IPS-NIHi7 (cell line): ENCODE results near the gene MARK4.
"Not testable (repeated sequence)": the region's sequence is repeated elsewhere in the genome, so short reads cannot be mapped to it uniquely, and the experiment has no call there.

Experiments used
- DNase-seq: peaks from one replicate; pipeline ENCODE4 v3.0.0; 2012; ENCODE audit warnings: mixed read lengths; ENCODE audit errors: extremely low spot score

The MARK4 gene

GRCh38 chr19:45250832-45251451 is at the start of gene MARK4:
Gene MARK4 (plus strand): TSS chr19:45251271. CDS start chr19:45251589, 318 bp downstream.
- DNase-seq, result peak; percentile 94

- DNase-seq, result no peak
These were observed 48.4 kb upstream of the MARK4 start for GRCh38 chr19:45202637-45203036.

GRCh38 chr19:45205810-45206209 is 45.3 kb upstream of the MARK4 start:
- DNase-seq, result no peak

GRCh38 chr19:45206328-45206727 is 44.7 kb upstream of the MARK4 start:
- DNase-seq, result no peak

- DNase-seq, result no peak
These were observed 39.2 kb upstream of the MARK4 start for GRCh38 chr19:45211751-45212381.

- DNase-seq, result no peak
These were observed 38.0 kb upstream of the MARK4 start for GRCh38 chr19:45213031-45213430.

GRCh38 chr19:45215391-45216191 is 35.5 kb upstream of the MARK4 start:
- DNase-seq, result peak; percentile 40

- DNase-seq, result no peak
These were observed 34.4 kb upstream of the MARK4 start for GRCh38 chr19:45216667-45217066.

GRCh38 chr19:45217193-45217956 is 33.7 kb upstream of the MARK4 start:
- no peak for DNase-seq

GRCh38 chr19:45217957-45218334 is 33.1 kb upstream of the MARK4 start:
- DNase-seq, result no peak

GRCh38 chr19:45218426-45218825 is 32.6 kb upstream of the MARK4 start:
- no peak for DNase-seq

- DNase-seq, result no peak
These were observed 31.9 kb upstream of the MARK4 start for GRCh38 chr19:45218911-45219743.

GRCh38 chr19:45222724-45223123 is 28.3 kb upstream of the MARK4 start:
- no peak for DNase-seq

- DNase-seq, result no peak
These were observed 27.2 kb upstream of the MARK4 start for GRCh38 chr19:45223879-45224278.

GRCh38 chr19:45224645-45225044 is 26.4 kb upstream of the MARK4 start:
- DNase-seq, result no peak

- DNase-seq, result not testable (repeated sequence)
These were observed 22.0 kb upstream of the MARK4 start for GRCh38 chr19:45229056-45229455.

- no peak for DNase-seq
These were observed 19.2 kb upstream of the MARK4 start for GRCh38 chr19:45231891-45232290.

GRCh38 chr19:45234089-45234869 is 16.8 kb upstream of the MARK4 start:
- DNase-seq, result peak; percentile 58

GRCh38 chr19:45235485-45235884 is 15.6 kb upstream of the MARK4 start:
- no peak for DNase-seq

- no peak for DNase-seq
These were observed 12.5 kb upstream of the MARK4 start for GRCh38 chr19:45238556-45238955.
